Smooth muscle cell of bladder (primary cell): ENCODE data around the gene CCDC197. TPM values are rescaled to one million over a fixed set of nuclear protein-coding genes. Genes with fewer than 3 reads are reported as not detected.

Source experiments
- total RNA-seq: library from RNA; depleted of rRNA; stranded (reverse); fragments of >200 nt; gene quantifications from 2 replicates; pipeline ENCODE4 v1.2.3, GENCODE V29; 2014

CCDC197 gene
- total RNA-seq, result not detected in 2 replicates

DNA sequence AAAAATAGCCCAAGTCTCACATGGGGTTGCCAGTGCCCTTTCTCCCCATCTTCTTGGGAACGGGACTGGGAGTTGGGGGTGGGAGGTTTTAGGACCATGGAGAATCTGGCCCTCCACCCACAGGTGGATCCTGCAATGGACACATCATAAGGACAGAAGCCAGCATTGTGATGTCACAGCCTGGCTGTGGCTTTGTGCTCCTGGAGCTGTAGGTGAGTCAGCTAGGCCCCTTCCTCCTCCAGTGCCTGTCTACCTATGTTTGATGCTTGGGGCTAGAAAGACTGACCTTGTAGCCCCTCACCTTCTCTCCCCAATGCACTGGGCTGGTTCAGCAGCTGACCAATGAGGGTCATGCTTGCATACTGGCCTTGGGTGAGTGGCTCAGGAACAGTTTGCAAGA lies at the start of gene CCDC197:
Gene CCDC197, plus strand, starts transcription at position 220 of the 400 bp plus-strand sequence. CDS start 831 bp downstream, outside the sequence.

DNA sequence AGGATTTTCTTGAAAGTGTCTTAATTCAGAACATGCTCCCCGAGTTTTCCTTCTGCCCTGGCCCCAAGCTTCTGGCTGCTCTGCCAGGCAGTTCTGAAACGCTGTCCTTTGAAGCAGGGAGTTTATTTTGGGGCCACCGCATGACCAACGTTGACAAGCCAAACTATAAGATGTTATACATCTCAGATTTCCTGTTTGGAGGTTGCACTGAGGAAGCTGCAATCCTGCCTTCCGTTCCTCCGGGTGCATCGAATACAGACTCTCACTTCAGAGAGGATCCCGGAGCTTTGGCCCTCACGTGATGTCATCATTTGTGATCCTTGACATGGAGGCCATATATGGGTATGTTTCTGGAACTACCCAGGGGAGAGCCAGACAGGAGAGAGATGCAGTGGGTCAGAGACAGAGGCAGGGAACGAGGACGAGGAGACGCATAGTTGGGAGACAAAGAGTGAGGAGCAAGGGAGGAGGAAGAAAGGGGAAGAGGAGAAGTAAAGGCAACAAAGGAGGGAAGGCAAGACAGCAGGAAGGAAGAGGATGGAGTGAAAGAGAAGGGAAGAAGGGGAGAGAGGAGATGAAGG lies 20.5 kb upstream of the CCDC197 start, which contains the start of gene ASB2:
Gene ASB2, minus strand, starts transcription at position 94 of the 581 bp plus-strand sequence. CDS start 12,031 bp downstream, outside the sequence.

DNA sequence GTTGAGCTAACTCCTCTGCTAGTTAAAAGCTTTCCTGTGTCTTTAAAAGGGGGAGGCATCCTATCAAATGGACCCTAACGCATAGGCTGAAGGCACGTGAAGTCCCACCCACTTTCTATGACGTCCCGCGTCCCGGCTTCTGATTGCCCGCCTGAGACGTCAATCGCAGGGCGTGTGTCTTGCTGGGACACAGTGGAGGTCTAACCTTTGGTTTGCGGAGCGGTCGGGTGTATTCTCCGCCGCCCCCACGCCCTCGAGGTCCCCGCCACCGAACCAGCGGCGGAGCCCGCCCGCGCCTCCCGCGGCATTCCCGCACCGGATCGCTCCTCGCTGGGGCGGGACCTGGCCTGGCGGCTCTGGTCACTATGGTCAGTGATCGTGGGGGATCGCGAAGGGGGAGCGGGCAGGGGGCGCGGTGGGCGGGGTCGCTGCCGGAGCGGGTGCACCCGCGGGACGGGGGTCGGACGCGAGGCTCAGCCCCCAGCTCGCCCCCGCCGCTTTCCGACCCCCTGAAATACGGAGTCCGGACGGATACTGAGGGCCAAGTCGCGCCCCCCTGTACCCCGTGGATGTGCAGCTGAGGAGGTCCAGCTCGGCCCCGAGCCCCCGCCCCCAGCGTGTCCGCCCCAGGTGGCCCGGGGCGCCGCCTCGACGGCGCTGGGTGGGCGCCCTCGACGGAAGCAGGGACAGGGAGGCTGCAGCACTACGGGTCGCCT lies 29.2 kb downstream of the CCDC197 start, which contains the start of gene OTUB2:
Gene OTUB2, plus strand, starts transcription at position 168 of the 716 bp plus-strand sequence. Its CDS starts 198 bp downstream, at position 366.

Other genes with a start within 250 kb of the CCDC197 start
- gene PRIMA1, start 208.8 kb upstream of the CCDC197 start, total RNA-seq, result not detected in 2 replicates
- gene FAM181A, start 70.0 kb upstream of the CCDC197 start, total RNA-seq, result not detected in 2 replicates
- gene ASB2, start 20.7 kb upstream of the CCDC197 start, total RNA-seq, result 0.28 and 0.55 TPM in 2 replicates
- 0.85 and 0.92 TPM in 2 replicates for gene OTUB2, start 29.0 kb downstream of the CCDC197 start, total RNA-seq
- gene DDX24, start 83.9 kb downstream of the CCDC197 start, total RNA-seq, result 97.8 and 132 TPM in 2 replicates
- 15.9 and 17.7 TPM in 2 replicates for gene IFI27L1, start 84.0 kb downstream of the CCDC197 start, total RNA-seq
- 14.3 and 16.4 TPM in 2 replicates for gene IFI27, start 113.4 kb downstream of the CCDC197 start, total RNA-seq
- 223 and 280 TPM in 2 replicates for gene IFI27L2, start 132.3 kb downstream of the CCDC197 start, total RNA-seq
- 1.7 and 4.1 TPM in 2 replicates for gene PPP4R4, start 177.0 kb downstream of the CCDC197 start, total RNA-seq